ENCODE data around the gene KCTD17. TPM values are rescaled to one million over a fixed set of nuclear protein-coding genes. Genes with fewer than 3 reads are reported as not detected.
A peak's percentile ranks its signal among the peaks of the same experiment; 100 is the strongest.

Gene KCTD17
- total RNA-seq, 4 donors from 2014 or later, result 32.4 to 58.0 (median 48.1) TPM

- WGBS, 2 donors, result 75 to 78% methylated on average over 9 of the region's 9 CpGs
- TF ChIP-seq CTCF (IDR thresholded peaks at IDR 0.05), result no peak
- no peak for TF ChIP-seq POLR2A (IDR thresholded peaks at IDR 0.05)
- no peak overlapping the region for H3K4me3 ChIP-seq (ENCODE audit: low read depth, poor library complexity, severe bottlenecking)
- DNase-seq (ENCODE audit: low spot score in 2 of 2), result no peak
- intact Hi-C loops (cut with DNase I; ENCODE audit: low total_unique reads), result loop anchor here (5.0 kb wide), 1 partner anchor 121 kb away; no protein-coding TSS in a partner anchor
Measured at GRCh38 chr22:37075822-37076433, 24.4 kb downstream of the KCTD17 start.

GRCh38 chr22:37077802-37078448 is 26.4 kb downstream of the KCTD17 start:
- TF ChIP-seq POLR2A (IDR thresholded peaks at IDR 0.05) (no peak), CTCF (IDR thresholded peaks at IDR 0.05) (peak in 1 of 3 donors; percentile 29)
- no peak overlapping the region for H3K4me3 ChIP-seq (ENCODE audit: low read depth, poor library complexity, severe bottlenecking)
- 23 to 29% methylated on average over 15 of the region's 15 CpGs for WGBS, 2 donors
- peak in 1 of 2 donors; percentile 92 for DNase-seq (ENCODE audit: low spot score in 2 of 2)
- intact Hi-C loops (cut with DNase I; ENCODE audit: low total_unique reads), result loop anchor here (5.0 kb wide), 1 partner anchor 119 kb away; no protein-coding TSS in a partner anchor

GRCh38 chr22:37079158-37079557 is 27.6 kb downstream of the KCTD17 start:
- intact Hi-C loops (cut with DNase I; ENCODE audit: low total_unique reads), result loop anchor here (5.0 kb wide), 1 partner anchor 118 kb away; no protein-coding TSS in a partner anchor
- no peak for DNase-seq (ENCODE audit: low spot score in 2 of 2)
- H3K4me3 ChIP-seq (ENCODE audit: low read depth, poor library complexity, severe bottlenecking), result no peak overlapping the region
- no peak for TF ChIP-seq CTCF (IDR thresholded peaks at IDR 0.05)
- no peak for TF ChIP-seq POLR2A (IDR thresholded peaks at IDR 0.05)
- 36 to 48% methylated on average over 5 of the region's 5 CpGs for WGBS, 2 donors

- no peak overlapping the region for H3K4me3 ChIP-seq (ENCODE audit: low read depth, poor library complexity, severe bottlenecking)
- no peak for DNase-seq (ENCODE audit: low spot score in 2 of 2)
- no peak for TF ChIP-seq POLR2A (IDR thresholded peaks at IDR 0.05)
- no peak for TF ChIP-seq CTCF (IDR thresholded peaks at IDR 0.05)
- 63 to 79% methylated on average over 15 of the region's 15 CpGs for WGBS, 2 donors
- intact Hi-C loops (cut with DNase I; ENCODE audit: low total_unique reads), result loop anchor here (5.0 to 10.0 kb wide), 2 partner anchors 75 to 118 kb away; no protein-coding TSS in a partner anchor
Measured at GRCh38 chr22:37079668-37080171, 28.2 kb downstream of the KCTD17 start.

GRCh38 chr22:37080438-37080837 is 28.9 kb downstream of the KCTD17 start:
- DNase-seq (ENCODE audit: low spot score in 2 of 2), result no peak
- 65 to 81% methylated on average over 6 of the region's 6 CpGs for WGBS, 2 donors
- intact Hi-C loops (cut with DNase I; ENCODE audit: low total_unique reads), result loop anchor here (10.0 kb wide), 1 partner anchor 74 kb away; no protein-coding TSS in a partner anchor
- TF ChIP-seq POLR2A (IDR thresholded peaks at IDR 0.05) (no peak), CTCF (IDR thresholded peaks at IDR 0.05) (no peak)
- no peak overlapping the region for H3K4me3 ChIP-seq (ENCODE audit: low read depth, poor library complexity, severe bottlenecking)

Data from lower leg skin (tissue), 4 donors.